K562 (cell line): Measurements from ENCODE around the gene CABLES1.

Experiments used
- ARHGAP35 ChIP-seq: fragments of 450-650 bp; IDR thresholded peaks from 2 replicates; pipeline ENCODE4 v1.6.1; 2018; ENCODE audit not compliant: partially characterized antibody
- CTCF ChIP-seq, 3 experiments: IDR thresholded peaks in 2 of 3; conservative IDR thresholded peaks in 1 of 3; 2 replicates each; pipeline ENCODE4 v1.5.1; 2011 to 2012; ENCODE audit warnings: low read length in 3 of 3, mild to moderate bottlenecking in 3 of 3, control low read depth in 2 of 3, improper control_type of control experiment in 1 of 3, inconsistent platforms in 1 of 3, low read depth in 1 of 3, mixed read lengths in 1 of 3, moderate library complexity in 1 of 3; ENCODE audit not compliant: insufficient read depth in 2 of 3
- E2F6 ChIP-seq, 2 experiments: IDR thresholded peaks; 2 replicates each; pipeline ENCODE4 v1.6.1; 2011; ENCODE audit warnings: borderline replicate concordance in 1 of 2, control low read depth in 1 of 2, low read depth in 1 of 2, low read length in 1 of 2, mild to moderate bottlenecking in 1 of 2, mixed read lengths in 1 of 2, moderate library complexity in 1 of 2; ENCODE audit not compliant: insufficient read depth in 1 of 2, insufficient read length in 1 of 2, poor library complexity in 1 of 2, severe bottlenecking in 1 of 2; ENCODE audit errors: extremely low read depth in 1 of 2
- ELF4 ChIP-seq: fragments of 450-650 bp; formaldehyde crosslinking; IDR thresholded peaks from 2 replicates; pipeline ENCODE4 v1.4.0; 2022; ENCODE audit warnings: missing genetic modification characterization
- POLR2A ChIP-seq: fragments of 450-650 bp; conservative IDR thresholded peaks from 2 replicates; pipeline ENCODE4 v1.6.1; 2016
- SETDB1 ChIP-seq: IDR thresholded peaks from one replicate; pipeline ENCODE4 v1.6.1; 2012; ENCODE audit warnings: low read length, control low read depth, inconsistent platforms
- ZNF24 ChIP-seq: fragments of 450-650 bp; IDR thresholded peaks from 2 replicates; pipeline ENCODE4 v1.6.1; 2016

DNA sequence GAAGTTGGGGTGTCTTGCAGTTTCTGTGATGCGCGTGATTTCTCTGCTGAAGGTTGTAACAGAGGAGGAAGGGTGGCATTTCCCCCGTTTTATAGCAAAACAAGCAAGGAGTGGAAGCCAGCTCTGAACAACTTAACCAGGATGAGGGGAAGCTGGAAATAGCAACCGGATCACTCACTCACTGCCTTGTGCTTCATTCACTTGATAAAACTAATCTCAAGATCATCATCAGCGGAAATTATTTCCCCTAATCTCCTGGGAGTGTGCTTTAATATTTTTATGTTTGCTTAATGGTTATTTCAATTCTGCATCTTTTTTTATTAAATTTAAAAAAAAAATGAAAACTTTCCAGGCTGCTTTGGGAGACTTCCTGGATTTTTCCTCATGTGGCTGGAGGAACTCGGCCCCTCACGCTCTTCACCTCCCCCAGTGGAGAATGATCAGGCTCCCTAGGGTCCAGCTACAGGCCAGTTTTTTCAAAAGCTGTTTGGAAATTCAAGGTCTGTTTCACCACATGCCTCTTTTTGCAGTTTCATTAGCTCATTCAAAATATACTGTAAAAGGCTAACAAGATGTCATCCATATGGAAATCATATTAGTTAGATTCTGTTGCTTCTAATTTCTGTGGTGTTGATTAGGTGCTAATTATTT lies 31.7 kb downstream of the CABLES1 start:
- TF ChIP-seq ZNF24, result no peak
- no peak for TF ChIP-seq CTCF (IDR thresholded peaks at IDR 0.05 in 2 of 3, conservative IDR thresholded peaks at IDR 0.05 in 1 of 3; ENCODE audit: insufficient read depth in 2 of 3, low read depth in 1 of 3, low read length in 3 of 3)
- no peak for TF ChIP-seq E2F6 (IDR thresholded peaks at IDR 0.05; ENCODE audit: borderline replicate concordance in 1 of 2, extremely low read depth in 1 of 2, insufficient read depth in 1 of 2, insufficient read length in 1 of 2, low read depth in 1 of 2, low read length in 1 of 2, poor library complexity in 1 of 2, severe bottlenecking in 1 of 2)
- TF ChIP-seq SETDB1, result no peak
- TF ChIP-seq ELF4 (CRISPR knock-in tag), result no peak
- no peak for TF ChIP-seq POLR2A
- TF ChIP-seq ARHGAP35, result no peak
